GM19023 (cell line): ENCODE data around the gene ZBTB7C.
A peak's percentile ranks its signal among the peaks of the same experiment; 100 is the strongest.

ENCODE experiments used
- ATAC-seq: cut with Tn5 transposase; IDR thresholded peaks from one replicate; pipeline ENCODE4 v1.9.1; 2021; ENCODE audit warnings: mild to moderate bottlenecking, moderate library complexity; ENCODE audit not compliant: unreplicated experiment

ZBTB7C gene

DNA sequence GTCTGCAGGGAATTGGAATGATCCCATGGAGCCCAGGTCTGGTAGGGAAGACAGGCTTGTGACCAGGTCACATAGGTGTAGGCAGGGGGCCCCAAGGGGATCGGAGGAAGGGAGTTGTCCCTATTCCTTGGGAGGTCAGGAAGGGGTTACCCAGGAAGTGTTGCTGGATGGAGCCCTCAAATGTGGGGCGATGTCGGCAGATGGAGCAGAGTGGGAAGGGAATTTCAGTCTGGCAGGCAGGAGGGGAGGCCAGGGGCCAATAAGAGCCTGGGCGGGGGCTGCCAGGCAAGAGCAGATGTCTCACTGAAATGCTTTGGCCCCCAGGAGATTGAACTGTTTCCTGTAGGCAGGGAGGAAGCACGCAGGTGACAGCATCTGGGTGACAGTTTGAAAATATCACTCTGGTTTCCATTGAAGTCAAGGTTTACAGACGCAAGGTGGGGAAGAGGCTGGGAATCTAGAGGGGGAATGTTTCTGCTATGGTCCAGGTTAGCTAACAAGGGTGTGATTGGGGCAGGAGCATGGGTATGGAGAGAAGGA, 397.2 kb downstream of the ZBTB7C start:
- ATAC-seq = no peak

GRCh38 chr18:48010264-48010663, 398.9 kb downstream of the ZBTB7C start:
- no peak for ATAC-seq

GRCh38 chr18:48009116-48009745, 400.0 kb downstream of the ZBTB7C start:
- ATAC-seq = no peak

GRCh38 chr18:48007955-48008701, 401.1 kb downstream of the ZBTB7C start:
- ATAC-seq = peak; percentile 91

- no peak for ATAC-seq
Measured at GRCh38 chr18:48007381-48007780, 401.8 kb downstream of the ZBTB7C start.

DNA sequence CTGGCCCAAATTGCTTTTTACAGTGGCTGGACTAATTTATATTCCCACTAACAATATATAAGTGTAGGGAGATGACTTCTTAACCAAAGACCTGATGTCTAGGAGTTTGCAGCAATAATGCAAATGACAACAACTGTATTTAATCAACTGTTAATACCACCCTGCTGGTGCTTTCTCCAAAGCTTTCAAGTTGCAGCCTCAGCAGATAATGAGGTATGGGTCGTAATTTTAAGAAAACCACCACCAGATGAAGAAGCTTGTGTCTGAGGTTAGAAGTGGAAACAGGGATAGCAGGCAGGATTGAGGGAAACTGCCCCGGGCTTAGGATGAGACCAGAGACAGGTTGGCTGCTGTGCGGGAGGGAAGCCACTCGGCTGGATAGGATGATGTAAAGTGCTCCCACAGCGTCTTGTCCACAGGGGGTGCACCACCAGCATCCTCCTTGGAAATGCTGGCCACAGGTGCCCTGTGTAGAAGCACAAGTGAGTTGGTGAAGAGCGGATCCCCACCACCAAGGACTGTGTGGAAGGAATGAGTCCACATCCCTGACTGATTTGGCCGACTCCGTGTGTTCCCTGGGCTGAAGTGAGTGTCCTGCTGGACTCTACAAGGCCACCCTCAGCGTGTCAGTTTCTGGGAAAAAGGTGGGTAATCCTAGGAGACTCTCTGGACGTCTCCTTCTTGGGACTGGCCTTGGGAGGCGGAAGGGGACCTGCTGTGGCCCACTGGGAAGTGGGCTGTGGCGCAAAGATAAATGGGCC, 402.6 kb downstream of the ZBTB7C start:
- ATAC-seq = no peak

- no peak for ATAC-seq
Measured at GRCh38 chr18:48004577-48004976, 404.6 kb downstream of the ZBTB7C start.

DNA sequence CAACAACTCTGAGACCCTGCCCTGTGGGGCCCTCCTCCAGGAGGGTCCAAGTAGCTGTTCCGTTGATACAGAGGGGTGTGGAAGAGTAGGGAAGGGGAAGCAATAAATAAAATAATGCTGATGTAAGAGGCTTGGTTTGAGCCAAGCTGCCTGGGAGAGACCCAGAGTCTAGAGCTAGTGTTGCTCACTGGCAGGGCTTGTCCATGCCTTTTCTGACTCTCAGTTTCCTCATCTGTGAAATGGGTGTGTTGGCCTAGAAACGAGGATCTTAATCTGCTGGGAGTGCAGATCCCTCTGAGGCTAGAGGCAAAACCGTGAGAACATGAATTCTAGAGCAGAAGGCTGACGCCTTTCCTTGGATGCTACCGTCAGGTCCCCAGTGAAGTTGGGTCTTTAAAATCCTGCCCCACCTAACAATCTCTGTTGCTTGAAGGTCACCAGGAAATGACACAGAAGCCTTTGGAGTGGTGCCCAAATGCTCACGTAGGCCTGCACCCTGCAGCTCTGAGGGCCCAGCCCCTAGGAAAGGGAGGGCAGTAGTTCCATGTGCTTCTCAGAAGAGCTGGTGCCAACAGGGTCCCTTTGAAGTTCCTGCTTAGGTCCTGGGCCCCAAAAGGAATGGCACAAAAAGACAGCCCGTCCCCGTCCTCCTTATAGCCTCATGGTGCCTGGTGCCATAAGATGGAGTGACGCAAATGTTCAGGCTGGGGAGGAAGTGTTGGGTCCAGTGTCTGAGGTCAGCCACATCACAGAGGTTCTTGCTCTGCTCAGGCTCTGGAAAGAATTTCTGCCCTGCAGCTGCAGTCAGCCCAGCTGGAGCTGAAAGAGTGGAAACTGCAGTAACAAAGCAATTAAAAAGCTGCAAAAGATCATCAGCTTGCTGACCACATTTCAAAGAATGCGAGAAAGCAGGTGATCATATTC, 405.5 kb downstream of the ZBTB7C start:
- ATAC-seq = no peak

GRCh38 chr18:48002933-48003365, 406.2 kb downstream of the ZBTB7C start:
- no peak for ATAC-seq

DNA sequence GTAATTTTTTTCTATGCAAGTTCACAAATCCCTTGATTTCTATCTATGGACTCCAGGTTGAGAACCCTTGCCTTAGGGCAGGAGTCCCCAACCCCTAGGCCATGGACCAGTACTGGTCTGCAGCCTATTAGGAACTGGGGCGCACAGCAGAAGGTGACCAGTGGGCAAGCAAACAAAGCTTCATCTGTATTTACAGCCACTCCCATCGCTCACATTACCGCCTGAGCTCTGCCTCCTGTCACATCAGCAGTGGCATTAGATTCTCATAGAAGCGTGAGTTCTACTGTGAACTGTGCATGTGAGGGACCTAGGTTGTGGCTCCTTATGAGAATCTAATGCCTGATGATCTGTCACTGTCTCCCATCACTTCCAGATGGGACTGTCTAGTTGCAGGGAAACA, 408.5 kb downstream of the ZBTB7C start:
- no peak for ATAC-seq

DNA sequence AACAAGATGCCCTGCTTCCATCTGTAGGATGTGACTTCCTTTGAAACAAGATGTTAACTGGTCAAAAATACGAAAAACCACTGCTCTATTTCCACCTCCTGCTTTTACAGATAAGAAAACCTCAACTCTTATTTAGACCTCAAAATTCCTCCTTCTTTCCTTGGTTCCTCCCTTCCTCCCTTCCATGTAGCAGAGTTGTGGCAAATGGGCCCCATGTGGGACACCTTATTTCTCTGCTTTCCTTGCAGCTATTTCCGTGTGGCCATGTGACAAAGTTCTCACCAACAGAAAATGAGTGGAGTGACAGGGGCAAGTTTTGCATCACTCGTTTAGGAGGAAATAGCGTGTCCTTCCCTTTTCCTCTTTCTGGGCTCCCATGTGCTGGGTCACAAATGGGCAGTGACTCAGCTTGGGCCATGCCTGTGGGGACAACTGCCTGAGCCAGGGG, 409.4 kb downstream of the ZBTB7C start:
- no peak for ATAC-seq

GRCh38 chr18:47997338-47997780, 411.8 kb downstream of the ZBTB7C start:
- no peak for ATAC-seq

GRCh38 chr18:47996091-47996541, 413.1 kb downstream of the ZBTB7C start:
- ATAC-seq = no peak

DNA sequence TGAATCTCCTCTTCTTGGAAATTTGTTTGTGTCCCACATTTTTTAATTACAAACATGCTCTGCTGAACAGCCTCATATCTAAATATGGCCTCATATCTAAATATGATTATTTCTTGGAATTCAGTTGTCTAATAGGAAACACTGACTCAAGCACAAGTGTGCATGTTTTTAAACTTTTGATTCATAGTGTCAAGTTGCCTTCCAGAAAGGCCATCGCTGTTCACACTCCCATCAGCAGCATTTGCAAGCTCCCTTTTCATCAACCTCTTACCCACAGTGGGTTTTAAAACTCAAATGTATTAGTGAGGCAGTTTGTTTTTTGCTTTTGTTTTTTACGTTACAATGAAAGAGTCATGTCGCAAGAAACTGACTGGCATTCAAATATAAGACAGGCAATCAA, 413.5 kb downstream of the ZBTB7C start:
- no peak for ATAC-seq

GRCh38 chr18:47993409-47993808, 415.8 kb downstream of the ZBTB7C start:
- ATAC-seq = no peak

- no peak for ATAC-seq
Measured at GRCh38 chr18:47992976-47993375, 416.2 kb downstream of the ZBTB7C start.

GRCh38 chr18:47992266-47992665, 416.9 kb downstream of the ZBTB7C start:
- no peak for ATAC-seq

DNA sequence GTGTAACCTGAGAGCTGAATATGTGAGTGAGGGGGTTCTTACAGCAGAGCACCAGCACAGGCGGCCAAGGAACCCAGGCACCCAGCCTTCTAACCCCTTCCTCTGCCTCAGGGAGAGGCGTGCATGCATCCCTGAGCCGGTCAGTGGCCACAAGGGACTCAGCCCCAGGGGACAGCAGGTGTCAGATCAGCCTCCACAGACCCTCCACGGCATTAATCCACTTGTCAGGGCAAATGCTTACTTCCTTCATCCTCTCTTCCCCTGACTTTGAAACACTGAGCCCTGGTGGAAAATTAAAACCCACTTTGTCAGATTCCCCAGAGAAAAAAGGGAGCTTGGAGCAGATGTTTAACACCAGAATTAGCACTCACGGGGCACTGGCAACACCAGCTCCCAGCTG, 418.2 kb downstream of the ZBTB7C start:
- ATAC-seq = no peak

DNA sequence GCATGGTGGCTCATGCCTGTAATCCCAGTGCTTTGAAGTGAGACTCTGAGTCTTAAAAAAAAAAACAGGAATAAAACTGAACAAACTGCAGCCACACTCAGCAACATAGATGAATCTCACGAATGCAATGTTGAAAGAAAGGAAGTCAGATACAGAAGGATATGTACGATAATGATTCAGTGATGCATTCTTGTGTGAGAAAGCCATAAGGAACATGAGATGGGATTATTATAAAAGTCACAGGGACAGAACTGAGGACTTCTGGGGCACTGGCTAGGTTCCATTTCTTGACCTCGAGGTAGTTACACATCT, 421.8 kb downstream of the ZBTB7C start:
- ATAC-seq = no peak

GRCh38 chr18:47986620-47987387, 422.4 kb downstream of the ZBTB7C start:
- ATAC-seq = no peak
